Duodenal mucosa (tissue), 2 donors: Measurements from ENCODE around the gene OR6K2.
"Not testable (repeated sequence)": the region's sequence is repeated elsewhere in the genome, so short reads cannot be mapped to it uniquely, and the experiment has no call there.

Experiments
- H3K27ac ChIP-seq: one replicate; pipeline ENCODE4 v1.7.0; 2013; ENCODE audit warnings: low read depth, low read length
- H3K27me3 ChIP-seq, 2 donors: one replicate each; pipeline ENCODE4 v1.7.0; 2013; ENCODE audit warnings: low read length in 2 of 2, control low read depth in 1 of 2; ENCODE audit not compliant: insufficient read depth in 2 of 2, control insufficient read depth in 1 of 2
- H3K36me3 ChIP-seq, 2 donors: one replicate each; pipeline ENCODE4 v1.7.0; 2013; ENCODE audit warnings: low read length in 2 of 2, control low read depth in 1 of 2; ENCODE audit not compliant: insufficient read depth in 2 of 2, control insufficient read depth in 1 of 2
- H3K4me1 ChIP-seq, 2 donors: one replicate each; pipeline ENCODE4 v1.7.0; 2013; ENCODE audit warnings: low read length in 2 of 2, control low read depth in 1 of 2; ENCODE audit not compliant: insufficient read depth in 2 of 2, control insufficient read depth in 1 of 2
- H3K4me3 ChIP-seq, 2 donors: one replicate each; pipeline ENCODE4 v1.7.0; 2013; ENCODE audit warnings: low read length in 2 of 2, low read depth in 1 of 2
- H3K9ac ChIP-seq, 2 donors: one replicate each; pipeline ENCODE4 v1.7.0; 2013; ENCODE audit warnings: low read length in 2 of 2, low read depth in 1 of 2
- H3K9me3 ChIP-seq, 2 donors: one replicate each; pipeline ENCODE4 v1.7.0; 2013; ENCODE audit warnings: low read length in 2 of 2, control low read depth in 1 of 2; ENCODE audit not compliant: control insufficient read depth in 1 of 2

OR6K2 gene

GRCh38 chr1:158716335-158716734, 15.9 kb upstream of the OR6K2 start:
- H3K27ac ChIP-seq: no peak overlapping the region
- H3K4me3 ChIP-seq: no peak overlapping the region
- H3K36me3 ChIP-seq: no peaks in the 10 kb centered on the region
- H3K9ac ChIP-seq: no peak overlapping the region
- H3K9me3 ChIP-seq: no peaks in the 10 kb centered on the region
- no peaks in the 10 kb centered on the region for H3K4me1 ChIP-seq
- H3K27me3 ChIP-seq: no peaks in the 10 kb centered on the region

GRCh38 chr1:158714754-158715153, 14.3 kb upstream of the OR6K2 start:
- no peaks in the 10 kb centered on the region for H3K27me3 ChIP-seq
- no peaks in the 10 kb centered on the region for H3K36me3 ChIP-seq
- no peak overlapping the region for H3K27ac ChIP-seq
- H3K9ac ChIP-seq: no peak overlapping the region
- H3K4me1 ChIP-seq: no peaks in the 10 kb centered on the region
- H3K9me3 ChIP-seq: no peaks in the 10 kb centered on the region
- H3K4me3 ChIP-seq: no peak overlapping the region

- H3K9ac ChIP-seq: no peak overlapping the region
- H3K4me1 ChIP-seq: no peaks in the 10 kb centered on the region
- H3K27ac ChIP-seq: no peak overlapping the region
- no peaks in the 10 kb centered on the region for H3K36me3 ChIP-seq
- H3K27me3 ChIP-seq: no peaks in the 10 kb centered on the region
- H3K9me3 ChIP-seq: no peaks in the 10 kb centered on the region
- no peak overlapping the region for H3K4me3 ChIP-seq
Observed at GRCh38 chr1:158711098-158711497, 10.6 kb upstream of the OR6K2 start.

- H3K36me3 ChIP-seq: no peaks in the 10 kb centered on the region
- no peaks in the 10 kb centered on the region for H3K9me3 ChIP-seq
- no peak overlapping the region for H3K9ac ChIP-seq
- H3K4me3 ChIP-seq: no peak overlapping the region
- H3K27me3 ChIP-seq: no peaks in the 10 kb centered on the region
- no peak overlapping the region for H3K27ac ChIP-seq
- H3K4me1 ChIP-seq: no peaks in the 10 kb centered on the region
Observed at GRCh38 chr1:158706096-158706495, 5.6 kb upstream of the OR6K2 start.

- no peak overlapping the region for H3K9ac ChIP-seq
- H3K4me3 ChIP-seq: no peak overlapping the region
- H3K27me3 ChIP-seq: no peaks in the 10 kb centered on the region
- H3K27ac ChIP-seq: no peak overlapping the region
- H3K36me3 ChIP-seq: no peaks in the 10 kb centered on the region
- no peaks in the 10 kb centered on the region for H3K4me1 ChIP-seq
- no peaks in the 10 kb centered on the region for H3K9me3 ChIP-seq
Observed at GRCh38 chr1:158694596-158694995, 5.9 kb downstream of the OR6K2 start.

GRCh38 chr1:158692356-158692755, 8.1 kb downstream of the OR6K2 start:
- Histone ChIP-seq H3K27ac (no peak overlapping the region), H3K36me3 (no peaks in the 10 kb centered on the region), H3K4me3 (no peak overlapping the region), H3K9ac (no peak overlapping the region), H3K4me1 (no peaks in the 10 kb centered on the region), H3K27me3 (no peaks in the 10 kb centered on the region), H3K9me3 (no peaks in the 10 kb centered on the region)

GRCh38 chr1:158691907-158692306, 8.5 kb downstream of the OR6K2 start:
- H3K4me1 ChIP-seq: no peaks in the 10 kb centered on the region
- H3K36me3 ChIP-seq: no peaks in the 10 kb centered on the region
- H3K4me3 ChIP-seq: no peak overlapping the region
- H3K9ac ChIP-seq: no peak overlapping the region
- H3K27me3 ChIP-seq: no peaks in the 10 kb centered on the region
- no peak overlapping the region for H3K27ac ChIP-seq
- no peaks in the 10 kb centered on the region for H3K9me3 ChIP-seq

GRCh38 chr1:158691149-158691548, 9.3 kb downstream of the OR6K2 start:
- H3K27ac ChIP-seq, H3K4me1 ChIP-seq, H3K27me3 ChIP-seq, H3K36me3 ChIP-seq, H3K4me3 ChIP-seq, H3K9ac ChIP-seq, H3K9me3 ChIP-seq: not testable (repeated sequence)

- no peak overlapping the region for H3K4me3 ChIP-seq
- no peaks in the 10 kb centered on the region for H3K36me3 ChIP-seq
- H3K27me3 ChIP-seq: no peaks in the 10 kb centered on the region
- H3K9ac ChIP-seq: no peak overlapping the region
- H3K9me3 ChIP-seq: no peaks in the 10 kb centered on the region
- H3K27ac ChIP-seq: no peak overlapping the region
- no peaks in the 10 kb centered on the region for H3K4me1 ChIP-seq
Observed at GRCh38 chr1:158689875-158690274, 10.6 kb downstream of the OR6K2 start.

- no peaks in the 10 kb centered on the region for H3K27me3 ChIP-seq
- no peak overlapping the region for H3K9ac ChIP-seq
- no peak overlapping the region for H3K27ac ChIP-seq
- H3K36me3 ChIP-seq: no peaks in the 10 kb centered on the region
- no peaks in the 10 kb centered on the region for H3K4me1 ChIP-seq
- H3K9me3 ChIP-seq: no peaks in the 10 kb centered on the region
- no peak overlapping the region for H3K4me3 ChIP-seq
Observed at GRCh38 chr1:158689110-158689509, 11.3 kb downstream of the OR6K2 start.

- not testable (repeated sequence) for H3K4me3 ChIP-seq, H3K9me3 ChIP-seq, H3K27me3 ChIP-seq, H3K27ac ChIP-seq, H3K9ac ChIP-seq, H3K36me3 ChIP-seq, H3K4me1 ChIP-seq
Observed at GRCh38 chr1:158688343-158688742, 12.1 kb downstream of the OR6K2 start.
